Kasumi-1 (cell line): ENCODE results near the gene SUN2.

Source experiments
- DNase-seq, 2 experiments: peaks; one replicate each; lab custom pipeline; 2025; lab: John Stamatoyannopoulos, UW

SUN2 gene

GRCh38 chr22:38715852-38716251 is 39.9 kb downstream of the SUN2 start:
- no peak for DNase-seq

- peak in 1 of 2 experiments; percentile 12 for DNase-seq
Observed at GRCh38 chr22:38715176-38715764, 40.5 kb downstream of the SUN2 start.

- DNase-seq: no peak
Observed at GRCh38 chr22:38713921-38714320, 41.9 kb downstream of the SUN2 start.

- DNase-seq: no peak
Observed at GRCh38 chr22:38712486-38713207, 43.2 kb downstream of the SUN2 start.

- no peak for DNase-seq
Observed at GRCh38 chr22:38710866-38711265, 44.9 kb downstream of the SUN2 start.

- DNase-seq: no peak
Observed at GRCh38 chr22:38710351-38710750, 45.4 kb downstream of the SUN2 start.

- peak; percentile 14 to 31 for DNase-seq
Observed at GRCh38 chr22:38709306-38709705, 46.5 kb downstream of the SUN2 start.

- no peak for DNase-seq
Observed at GRCh38 chr22:38707984-38708383, 47.8 kb downstream of the SUN2 start.

GRCh38 chr22:38707346-38707745 is 48.5 kb downstream of the SUN2 start:
- no peak for DNase-seq

- no peak for DNase-seq
Observed at GRCh38 chr22:38706901-38707195, 49.0 kb downstream of the SUN2 start.

- peak in 1 of 2 experiments; percentile 21 for DNase-seq
Observed at GRCh38 chr22:38706101-38706900, 49.5 kb downstream of the SUN2 start.

- peak; percentile 100 for DNase-seq
Observed at GRCh38 chr22:38705235-38706100, 50.3 kb downstream of the SUN2 start, which contains the start of gene GTPBP1. TSS of gene GTPBP1 (plus strand) at chr22:38705944. CDS start at chr22:38705956, 12 bp downstream.

- DNase-seq: no peak
Observed at GRCh38 chr22:38704654-38705234, 51.1 kb downstream of the SUN2 start.

GRCh38 chr22:38700789-38701628 is 54.8 kb downstream of the SUN2 start, which contains the start of gene JOSD1:
TSS of gene JOSD1 (minus strand) at chr22:38700943. CDS start at chr22:38699987, 956 bp downstream.
- peak; percentile 72 to 85 for DNase-seq

GRCh38 chr22:38700270-38700788 is 55.5 kb downstream of the SUN2 start:
- peak; percentile 34 to 52 for DNase-seq

GRCh38 chr22:38699784-38700183 is 56.0 kb downstream of the SUN2 start:
- DNase-seq: no peak

- DNase-seq: no peak
Observed at GRCh38 chr22:38699143-38699542, 56.7 kb downstream of the SUN2 start.

- DNase-seq: no peak
Observed at GRCh38 chr22:38698407-38699094, 57.2 kb downstream of the SUN2 start.

GRCh38 chr22:38697425-38698089 is 58.2 kb downstream of the SUN2 start:
- no peak for DNase-seq
